K562 (cell line): ENCODE measurements around the gene FBXL13. TPM values are rescaled to one million over a fixed set of nuclear protein-coding genes. Genes with fewer than 3 reads are reported as not detected.

ENCODE experiments used
- ESRRB ChIP-seq: fragments of 250-450 bp; sonication (Bioruptor Pico); IDR thresholded peaks from 2 replicates; pipeline ENCODE4 v1.5.0; 2020; ENCODE audit warnings: mild to moderate bottlenecking, moderate library complexity, borderline replicate concordance
- FOXK2 ChIP-seq, 2 experiments: fragments of 450-650 bp; IDR thresholded peaks in 1 of 2; conservative IDR thresholded peaks in 1 of 2; 2 replicates each; pipeline ENCODE4 v1.6.1; 2016; ENCODE audit warnings: low read depth in 2 of 2, mild to moderate bottlenecking in 1 of 2
- GABPB1 ChIP-seq: sonication (generic); formaldehyde crosslinking; IDR thresholded peaks from 2 replicates; pipeline ENCODE4 v1.8.0; 2022; ENCODE audit warnings: mild to moderate bottlenecking, missing genetic modification reagents
- L3MBTL2 ChIP-seq: fragments of 450-650 bp; IDR thresholded peaks from 2 replicates; pipeline ENCODE4 v1.6.1; 2016; ENCODE audit warnings: mild to moderate bottlenecking, moderate library complexity
- NCOA4 ChIP-seq: fragments of 450-650 bp; IDR thresholded peaks from 2 replicates; pipeline ENCODE4 v1.6.1; 2018; ENCODE audit warnings: mild to moderate bottlenecking; ENCODE audit not compliant: partially characterized antibody
- PCBP1 ChIP-seq: fragments of 200-400 bp; formaldehyde crosslinking; IDR thresholded peaks from 2 replicates; pipeline ENCODE4 v1.6.1; 2018; ENCODE audit warnings: mild to moderate bottlenecking, low read depth, low read length; ENCODE audit not compliant: poor library complexity, severe bottlenecking
- POLR3A ChIP-seq: IDR thresholded peaks from 2 replicates; pipeline ENCODE4 v1.6.1; 2011; ENCODE audit warnings: borderline replicate concordance, mild to moderate bottlenecking, moderate library complexity; ENCODE audit not compliant: insufficient read length, insufficient read depth; ENCODE audit errors: extremely low read depth
- RBM34 ChIP-seq: fragments of 200-400 bp; formaldehyde crosslinking; IDR thresholded peaks from 2 replicates; pipeline ENCODE4 v1.6.1; 2018; ENCODE audit warnings: low read length, borderline replicate concordance; ENCODE audit not compliant: insufficient read depth
- SAFB ChIP-seq: fragments of 200-400 bp; formaldehyde crosslinking; IDR thresholded peaks from 2 replicates; pipeline ENCODE4 v1.6.1; 2017; ENCODE audit warnings: low read depth, low read length, borderline replicate concordance
- ZC3H11A ChIP-seq: IDR thresholded peaks from 2 replicates; pipeline ENCODE4 v1.6.1; 2012; ENCODE audit warnings: low read depth, low read length, improper control_type of control experiment
- ZNF175 ChIP-seq: fragments of 200-800 bp; sonication (Bioruptor generic); IDR thresholded peaks from 2 replicates; pipeline ENCODE4 v1.6.1; 2016; ENCODE audit warnings: low read depth, mild to moderate bottlenecking, missing genetic modification characterization, missing compliant biosample characterization
- ZNF384 ChIP-seq: IDR thresholded peaks from 2 replicates; pipeline ENCODE4 v1.6.1; 2012; ENCODE audit warnings: low read depth, low read length, improper control_type of control experiment
- ZNF507 ChIP-seq: conservative IDR thresholded peaks from 2 replicates; pipeline ENCODE4 v1.6.1; 2017; ENCODE audit warnings: missing genetic modification characterization, missing compliant biosample characterization
- polyA plus RNA-seq, 8 experiments: library from polyadenylated mRNA; depleted of rRNA in 4 of 8; stranded (reverse) in 5 of 8; unstranded in 3 of 8; fragments of >200 nt; fragmentation: Nextera tagmentation in 2 of 8; fragmentation: Illumina TruSeq in 1 of 8; extraction: Ambion mirVana in 2 of 8; extraction: Trizol in 1 of 8; gene quantifications; 2 replicates each; pipeline versions ENCODE4 v1.2.1 to v1.2.3, GENCODE V29; 2011 to 2014; ENCODE audit warnings: inconsistent platforms in 1 of 8, missing spikeins in 1 of 8
- total RNA-seq, 7 experiments: library from RNA; depleted of rRNA in 6 of 7; stranded (reverse); fragments of >200 nt in 6 of 7; fragmentation: Illumina TruSeq in 2 of 7; extraction: Trizol in 2 of 7; gene quantifications; 2 replicates each; pipeline versions ENCODE4 v1.2.1 to v1.2.3, GENCODE V29; 2011 to 2021; ENCODE audit warnings: low replicate concordance in 1 of 7
- TF ChIP-seq, protein P1 (sequence below): fragments of 450-650 bp; conservative IDR thresholded peaks from 2 replicates; pipeline ENCODE4 v1.6.1; 2016; ENCODE audit warnings: missing genetic modification characterization, low read depth, mild to moderate bottlenecking, control low read depth, missing compliant biosample characterization
- TF ChIP-seq, protein P2 (sequence below): fragments of 200-400 bp; formaldehyde crosslinking; IDR thresholded peaks from 2 replicates; pipeline ENCODE4 v1.6.1; 2017; ENCODE audit warnings: mild to moderate bottlenecking, low read depth, low read length, moderate library complexity
- TF ChIP-seq, protein P3 (sequence below), 2 experiments: fragments of 450-650 bp in 1 of 2; sonication (generic) in 1 of 2; formaldehyde crosslinking in 1 of 2; IDR thresholded peaks in 1 of 2; conservative IDR thresholded peaks in 1 of 2; 2 replicates each; pipeline versions ENCODE4 v1.6.1 to v1.8.1; 2016 to 2023; ENCODE audit warnings: mild to moderate bottlenecking in 2 of 2, moderate library complexity in 2 of 2, inconsistent platforms in 1 of 2, missing genetic modification reagents in 1 of 2
- TF ChIP-seq, protein P4 (sequence below), 3 experiments: IDR thresholded peaks in 2 of 3; conservative IDR thresholded peaks in 1 of 3; 2 replicates each; pipeline ENCODE4 v1.5.1; 2011 to 2012; ENCODE audit warnings: low read length in 3 of 3, mild to moderate bottlenecking in 3 of 3, control low read depth in 2 of 3, improper control_type of control experiment in 1 of 3, inconsistent platforms in 1 of 3, low read depth in 1 of 3, mixed read lengths in 1 of 3, moderate library complexity in 1 of 3; ENCODE audit not compliant: insufficient read depth in 2 of 3

The FBXL13 gene
- total and polyA plus RNA-seq, 9 of the 15 experiments (the other 6 are each of a cell fraction or from before 2014, with no cell fraction given), result 16.3 to 55.0 (median 25.4) TPM

DNA sequence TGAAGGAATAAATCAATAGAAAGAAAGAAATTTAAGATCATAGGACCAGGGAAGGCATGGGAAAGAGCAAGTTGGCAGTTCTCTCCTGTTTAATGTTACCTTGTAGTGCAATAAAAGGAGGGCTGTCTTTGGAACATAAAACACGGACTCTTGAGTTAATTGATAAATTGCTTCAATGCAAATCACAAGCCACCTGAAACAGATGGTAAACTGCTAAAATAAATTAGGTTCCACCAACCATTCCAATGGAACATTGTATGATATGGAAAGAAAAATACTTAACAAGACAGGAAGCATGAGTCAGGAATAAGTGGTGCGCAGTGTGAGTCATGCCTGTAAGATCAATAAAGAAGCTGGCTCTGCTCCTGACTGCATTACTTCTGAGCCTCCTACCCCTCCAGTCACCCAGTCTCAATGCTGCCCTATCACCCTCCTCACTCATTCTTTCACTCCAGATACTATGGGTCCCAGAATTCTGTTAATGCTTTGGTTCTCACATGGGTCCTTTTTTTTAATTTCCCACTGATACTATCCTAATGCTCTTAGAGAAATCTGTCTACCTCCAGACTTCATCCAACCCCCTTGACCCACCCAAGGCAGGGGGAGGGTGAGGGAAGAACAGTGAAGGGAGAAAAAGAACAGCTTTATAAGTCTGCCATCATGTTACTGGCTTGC is 82.9 kb downstream of the FBXL13 start (continued):
- TF ChIP-seq, protein P1, sequence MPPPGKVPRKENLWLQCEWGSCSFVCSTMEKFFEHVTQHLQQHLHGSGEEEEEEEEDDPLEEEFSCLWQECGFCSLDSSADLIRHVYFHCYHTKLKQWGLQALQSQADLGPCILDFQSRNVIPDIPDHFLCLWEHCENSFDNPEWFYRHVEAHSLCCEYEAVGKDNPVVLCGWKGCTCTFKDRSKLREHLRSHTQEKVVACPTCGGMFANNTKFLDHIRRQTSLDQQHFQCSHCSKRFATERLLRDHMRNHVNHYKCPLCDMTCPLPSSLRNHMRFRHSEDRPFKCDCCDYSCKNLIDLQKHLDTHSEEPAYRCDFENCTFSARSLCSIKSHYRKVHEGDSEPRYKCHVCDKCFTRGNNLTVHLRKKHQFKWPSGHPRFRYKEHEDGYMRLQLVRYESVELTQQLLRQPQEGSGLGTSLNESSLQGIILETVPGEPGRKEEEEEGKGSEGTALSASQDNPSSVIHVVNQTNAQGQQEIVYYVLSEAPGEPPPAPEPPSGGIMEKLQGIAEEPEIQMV (tag), result no peak
- no peak for TF ChIP-seq ZC3H11A
- no peak for TF ChIP-seq ZNF507
- TF ChIP-seq ZNF384, result no peak
- no peak; a peak in 1 of 4 replicates for TF ChIP-seq FOXK2 (conservative IDR thresholded peaks at IDR 0.05 in 1 of 2, IDR thresholded peaks at IDR 0.05 in 1 of 2; ENCODE audit: low read depth in 2 of 2)
- TF ChIP-seq POLR3A, result no peak
- TF ChIP-seq, protein P2, sequence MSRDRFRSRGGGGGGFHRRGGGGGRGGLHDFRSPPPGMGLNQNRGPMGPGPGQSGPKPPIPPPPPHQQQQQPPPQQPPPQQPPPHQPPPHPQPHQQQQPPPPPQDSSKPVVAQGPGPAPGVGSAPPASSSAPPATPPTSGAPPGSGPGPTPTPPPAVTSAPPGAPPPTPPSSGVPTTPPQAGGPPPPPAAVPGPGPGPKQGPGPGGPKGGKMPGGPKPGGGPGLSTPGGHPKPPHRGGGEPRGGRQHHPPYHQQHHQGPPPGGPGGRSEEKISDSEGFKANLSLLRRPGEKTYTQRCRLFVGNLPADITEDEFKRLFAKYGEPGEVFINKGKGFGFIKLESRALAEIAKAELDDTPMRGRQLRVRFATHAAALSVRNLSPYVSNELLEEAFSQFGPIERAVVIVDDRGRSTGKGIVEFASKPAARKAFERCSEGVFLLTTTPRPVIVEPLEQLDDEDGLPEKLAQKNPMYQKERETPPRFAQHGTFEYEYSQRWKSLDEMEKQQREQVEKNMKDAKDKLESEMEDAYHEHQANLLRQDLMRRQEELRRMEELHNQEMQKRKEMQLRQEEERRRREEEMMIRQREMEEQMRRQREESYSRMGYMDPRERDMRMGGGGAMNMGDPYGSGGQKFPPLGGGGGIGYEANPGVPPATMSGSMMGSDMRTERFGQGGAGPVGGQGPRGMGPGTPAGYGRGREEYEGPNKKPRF, result no peak
- peak; percentile 100 for TF ChIP-seq ZNF175 (CRISPR knock-in tag)
- TF ChIP-seq NCOA4, result no peak
- TF ChIP-seq SAFB, result no peak
- no peak; the same call in 1 of the 2 replicates for TF ChIP-seq L3MBTL2
- no peak for TF ChIP-seq ESRRB (CRISPR knock-in tag)
- no peak for TF ChIP-seq RBM34
- TF ChIP-seq, protein P3, sequence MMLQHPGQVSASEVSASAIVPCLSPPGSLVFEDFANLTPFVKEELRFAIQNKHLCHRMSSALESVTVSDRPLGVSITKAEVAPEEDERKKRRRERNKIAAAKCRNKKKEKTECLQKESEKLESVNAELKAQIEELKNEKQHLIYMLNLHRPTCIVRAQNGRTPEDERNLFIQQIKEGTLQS (IDR thresholded peaks at IDR 0.05), result peak; percentile 97
- TF ChIP-seq, protein P3 (CRISPR knock-in tag; conservative IDR thresholded peaks at IDR 0.05), result no peak; the same call in 1 of the 2 replicates
- TF ChIP-seq GABPB1 (CRISPR knock-in tag), result peak; percentile 14; the same call in 1 of the 2 replicates
- TF ChIP-seq PCBP1, result no peak
- TF ChIP-seq, protein P4, sequence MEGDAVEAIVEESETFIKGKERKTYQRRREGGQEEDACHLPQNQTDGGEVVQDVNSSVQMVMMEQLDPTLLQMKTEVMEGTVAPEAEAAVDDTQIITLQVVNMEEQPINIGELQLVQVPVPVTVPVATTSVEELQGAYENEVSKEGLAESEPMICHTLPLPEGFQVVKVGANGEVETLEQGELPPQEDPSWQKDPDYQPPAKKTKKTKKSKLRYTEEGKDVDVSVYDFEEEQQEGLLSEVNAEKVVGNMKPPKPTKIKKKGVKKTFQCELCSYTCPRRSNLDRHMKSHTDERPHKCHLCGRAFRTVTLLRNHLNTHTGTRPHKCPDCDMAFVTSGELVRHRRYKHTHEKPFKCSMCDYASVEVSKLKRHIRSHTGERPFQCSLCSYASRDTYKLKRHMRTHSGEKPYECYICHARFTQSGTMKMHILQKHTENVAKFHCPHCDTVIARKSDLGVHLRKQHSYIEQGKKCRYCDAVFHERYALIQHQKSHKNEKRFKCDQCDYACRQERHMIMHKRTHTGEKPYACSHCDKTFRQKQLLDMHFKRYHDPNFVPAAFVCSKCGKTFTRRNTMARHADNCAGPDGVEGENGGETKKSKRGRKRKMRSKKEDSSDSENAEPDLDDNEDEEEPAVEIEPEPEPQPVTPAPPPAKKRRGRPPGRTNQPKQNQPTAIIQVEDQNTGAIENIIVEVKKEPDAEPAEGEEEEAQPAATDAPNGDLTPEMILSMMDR (IDR thresholded peaks at IDR 0.05 in 2 of 3, conservative IDR thresholded peaks at IDR 0.05 in 1 of 3; ENCODE audit: insufficient read depth in 2 of 3, low read depth in 1 of 3, low read length in 3 of 3), result no peak
